Breast epithelium (tissue), 4 donors: ENCODE measurements around the gene SLC35A3. TPM values are rescaled to one million over a fixed set of nuclear protein-coding genes. Genes with fewer than 3 reads are reported as not detected.
A peak's percentile ranks its signal among the peaks of the same experiment; 100 is the strongest.

Experiments used
- DNase-seq, 2 donors: peaks; one replicate each; pipeline ENCODE4 v3.0.0-alpha.2; 2019; ENCODE audit warnings: low spot score in 2 of 2
- H3K27ac ChIP-seq, 2 donors: fragments of 200-600 bp; sonication (generic) in 1 of 2; one replicate each; pipeline ENCODE4 v1.5.1; 2016 to 2019; ENCODE audit warnings: mild to moderate bottlenecking in 1 of 2
- H3K27me3 ChIP-seq, 2 donors: fragments of 200-600 bp; sonication (generic) in 1 of 2; one replicate each; pipeline versions ENCODE4 v1.5.1 to v1.6.0; 2017 to 2019; ENCODE audit warnings: control low read depth in 1 of 2, mild to moderate bottlenecking in 1 of 2
- H3K36me3 ChIP-seq: fragments of 200-600 bp; one replicate; pipeline ENCODE4 v1.5.1; 2019
- H3K4me1 ChIP-seq, 2 donors: fragments of 200-600 bp; sonication (generic); one replicate each; pipeline ENCODE4 v1.5.1; 2016 to 2019; ENCODE audit warnings: control low read depth in 1 of 2
- H3K4me3 ChIP-seq, 3 donors: fragments of 200-600 bp; sonication (generic); 1 replicate in 2 of 3; 2 replicates in 1 of 3; pipeline ENCODE4 v1.5.1; 2016 to 2019; ENCODE audit warnings: mild to moderate bottlenecking in 3 of 3, moderate library complexity in 2 of 3
- H3K9me3 ChIP-seq, 2 donors: fragments of 200-600 bp; sonication (generic) in 1 of 2; one replicate each; pipeline ENCODE4 v1.5.1; 2016 to 2019; ENCODE audit warnings: control low read depth in 1 of 2
- POLR2A ChIP-seq: fragments of 450-650 bp; IDR thresholded peaks from one replicate; pipeline ENCODE4 v1.6.1; 2016; ENCODE audit warnings: antibody characterized with exemption, mild to moderate bottlenecking, moderate library complexity
- POLR2AphosphoS5 ChIP-seq, 3 donors: sonication (generic); formaldehyde crosslinking; IDR thresholded peaks; one replicate each; pipeline ENCODE4 v1.6.1; 2017; ENCODE audit warnings: antibody characterized with exemption in 3 of 3
- intact Hi-C: fragments of 100-400 bp; cut with DNase I; formaldehyde crosslinking; loops from one replicate; pipeline ENCODE4 v1.15.1; 2023; ENCODE audit warnings: low total_unique reads
- total RNA-seq, 3 donors: library from RNA; depleted of rRNA; stranded (reverse); fragments of >200 nt; gene quantifications; one replicate each; pipeline ENCODE4 v1.1.0, GENCODE V29; 2016
- TF ChIP-seq, protein P1 (sequence below), 3 donors: fragments of 450-650 bp; IDR thresholded peaks; one replicate each; pipeline ENCODE4 v1.5.1; 2016 to 2017; ENCODE audit warnings: antibody characterized with exemption in 3 of 3, mild to moderate bottlenecking in 3 of 3, moderate library complexity in 3 of 3

The SLC35A3 gene
- total RNA-seq, 3 donors from 2014 or later = 31.8 to 41.7 (median 36.5) TPM

DNA sequence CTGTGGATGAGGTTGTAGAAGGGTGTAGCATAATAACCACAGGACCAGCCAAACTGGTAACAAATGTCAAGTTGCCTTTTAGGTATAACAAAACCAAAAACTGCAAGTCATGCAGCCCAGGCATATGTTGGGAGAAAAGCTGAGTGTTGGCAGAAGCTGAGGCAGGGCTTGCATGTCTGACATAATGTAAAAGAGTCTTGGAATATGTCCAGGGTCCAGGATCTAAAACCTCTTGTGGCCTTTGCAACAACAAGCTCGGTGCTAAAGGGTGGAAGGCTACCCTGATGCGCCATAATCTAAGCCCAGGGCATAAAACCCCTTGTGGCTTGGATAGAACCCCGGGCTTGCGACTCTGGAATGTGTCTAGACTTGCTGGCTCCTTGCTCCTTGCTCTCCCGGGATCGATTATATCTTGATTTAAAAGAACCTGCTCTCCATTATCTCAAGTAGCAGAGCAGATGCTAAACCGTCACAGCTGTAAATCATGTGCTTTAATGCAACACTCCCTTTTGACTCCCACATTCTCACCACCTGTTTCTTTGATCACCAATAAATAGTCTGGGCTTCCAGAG, 26.5 kb upstream of the SLC35A3 start:
- no peaks in the 10 kb centered on the region for H3K4me1 ChIP-seq
- no peaks in the 10 kb centered on the region for H3K9me3 ChIP-seq
- H3K27me3 ChIP-seq = no peaks in the 10 kb centered on the region
- intact Hi-C loops = no loop called here
- peak overlapping the region in 1 of 2 donors; percentile 20 for H3K27ac ChIP-seq
- TF ChIP-seq POLR2A (no peak), POLR2AphosphoS5 (IDR thresholded peaks at IDR 0.05) (no peak)
- TF ChIP-seq, protein P1, sequence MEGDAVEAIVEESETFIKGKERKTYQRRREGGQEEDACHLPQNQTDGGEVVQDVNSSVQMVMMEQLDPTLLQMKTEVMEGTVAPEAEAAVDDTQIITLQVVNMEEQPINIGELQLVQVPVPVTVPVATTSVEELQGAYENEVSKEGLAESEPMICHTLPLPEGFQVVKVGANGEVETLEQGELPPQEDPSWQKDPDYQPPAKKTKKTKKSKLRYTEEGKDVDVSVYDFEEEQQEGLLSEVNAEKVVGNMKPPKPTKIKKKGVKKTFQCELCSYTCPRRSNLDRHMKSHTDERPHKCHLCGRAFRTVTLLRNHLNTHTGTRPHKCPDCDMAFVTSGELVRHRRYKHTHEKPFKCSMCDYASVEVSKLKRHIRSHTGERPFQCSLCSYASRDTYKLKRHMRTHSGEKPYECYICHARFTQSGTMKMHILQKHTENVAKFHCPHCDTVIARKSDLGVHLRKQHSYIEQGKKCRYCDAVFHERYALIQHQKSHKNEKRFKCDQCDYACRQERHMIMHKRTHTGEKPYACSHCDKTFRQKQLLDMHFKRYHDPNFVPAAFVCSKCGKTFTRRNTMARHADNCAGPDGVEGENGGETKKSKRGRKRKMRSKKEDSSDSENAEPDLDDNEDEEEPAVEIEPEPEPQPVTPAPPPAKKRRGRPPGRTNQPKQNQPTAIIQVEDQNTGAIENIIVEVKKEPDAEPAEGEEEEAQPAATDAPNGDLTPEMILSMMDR (IDR thresholded peaks at IDR 0.05) = no peak
- H3K4me3 ChIP-seq = no peak overlapping the region
- no peak for DNase-seq
- no peaks in the 10 kb centered on the region for H3K36me3 ChIP-seq

DNA sequence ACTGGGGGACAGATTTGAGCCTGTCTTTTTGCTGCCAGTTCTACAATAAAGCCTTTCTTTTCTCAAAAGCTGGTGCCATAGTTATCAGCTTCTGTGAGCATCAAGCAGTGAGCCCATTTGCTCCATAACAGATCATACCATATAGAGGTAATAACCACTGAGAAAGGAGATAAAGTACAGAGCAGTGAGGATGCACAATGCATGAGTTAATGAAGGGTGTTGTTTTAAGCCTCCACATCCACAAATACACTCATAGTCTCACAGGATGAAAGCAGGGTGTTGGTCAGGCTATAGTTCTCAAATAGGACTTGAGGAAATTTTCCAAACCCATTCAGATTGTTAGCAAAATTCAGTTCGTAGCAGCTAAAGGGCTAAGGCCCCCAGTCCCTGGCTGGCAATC, 25.6 kb upstream of the SLC35A3 start:
- H3K27ac ChIP-seq = no peak overlapping the region
- no peaks in the 10 kb centered on the region for H3K27me3 ChIP-seq
- TF ChIP-seq POLR2AphosphoS5 (IDR thresholded peaks at IDR 0.05) (no peak), POLR2A (no peak)
- TF ChIP-seq, protein P1 (IDR thresholded peaks at IDR 0.05) = no peak
- no peaks in the 10 kb centered on the region for H3K9me3 ChIP-seq
- intact Hi-C loops = no loop called here
- DNase-seq = no peak
- H3K36me3 ChIP-seq = no peaks in the 10 kb centered on the region
- H3K4me1 ChIP-seq = no peaks in the 10 kb centered on the region
- no peak overlapping the region for H3K4me3 ChIP-seq

DNA sequence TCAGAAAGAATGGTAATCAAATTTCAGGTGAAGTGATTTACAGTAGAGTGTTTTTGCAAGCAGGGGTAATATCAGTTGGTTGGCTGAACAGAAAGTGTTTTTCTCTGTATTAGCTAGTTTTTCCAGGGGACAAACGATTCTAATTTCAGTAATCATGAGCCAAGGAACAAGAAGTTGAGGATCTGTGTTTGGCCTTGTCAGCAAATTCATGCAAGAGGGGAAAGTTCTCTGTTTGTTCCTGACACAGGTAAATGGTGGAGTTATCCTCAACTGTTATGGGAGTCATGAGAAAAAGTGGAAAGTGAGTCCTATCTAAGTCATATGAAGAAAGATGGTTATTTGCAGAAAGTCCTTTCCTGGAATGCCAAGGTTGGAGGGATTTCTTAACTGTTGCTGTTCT, 24.6 kb upstream of the SLC35A3 start:
- H3K36me3 ChIP-seq = no peaks in the 10 kb centered on the region
- H3K27me3 ChIP-seq = no peaks in the 10 kb centered on the region
- H3K4me3 ChIP-seq = no peak overlapping the region
- H3K9me3 ChIP-seq = no peaks in the 10 kb centered on the region
- TF ChIP-seq, protein P1 (IDR thresholded peaks at IDR 0.05) = no peak
- TF ChIP-seq POLR2AphosphoS5 (IDR thresholded peaks at IDR 0.05) (no peak), POLR2A (no peak)
- intact Hi-C loops = no loop called here
- H3K4me1 ChIP-seq = no peaks in the 10 kb centered on the region
- DNase-seq = no peak
- no peak overlapping the region for H3K27ac ChIP-seq

DNA sequence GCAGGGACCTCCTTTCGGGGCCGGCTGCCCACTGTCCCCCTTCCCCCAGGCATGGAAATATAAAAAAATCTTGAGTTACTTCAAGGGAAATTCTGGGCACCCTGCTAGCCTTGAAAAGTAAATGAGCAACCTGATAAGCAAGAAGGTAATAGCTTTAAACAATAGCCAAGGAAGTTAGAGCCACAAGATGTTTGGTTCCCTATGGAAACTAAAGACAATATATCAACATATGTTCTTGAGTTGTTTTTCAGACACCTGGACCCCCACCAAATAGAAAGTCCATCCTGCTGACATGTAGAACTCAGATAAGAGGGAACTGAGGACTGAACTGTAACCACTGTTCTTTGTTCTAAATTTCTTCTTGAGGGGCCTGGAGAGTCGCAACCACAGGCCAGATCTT, 19.3 kb upstream of the SLC35A3 start:
- intact Hi-C loops = no loop called here
- Histone ChIP-seq H3K36me3 (no peaks in the 10 kb centered on the region), H3K27me3 (no peaks in the 10 kb centered on the region), H3K4me1 (no peaks in the 10 kb centered on the region), H3K4me3 (no peak overlapping the region), H3K27ac (no peak overlapping the region), H3K9me3 (peaks cover 0 to 5% of the 10 kb centered on the region in 2 donors)
- no peak for DNase-seq
- TF ChIP-seq POLR2AphosphoS5 (IDR thresholded peaks at IDR 0.05) (no peak), POLR2A (no peak)
- TF ChIP-seq, protein P1 (IDR thresholded peaks at IDR 0.05) = no peak

DNA sequence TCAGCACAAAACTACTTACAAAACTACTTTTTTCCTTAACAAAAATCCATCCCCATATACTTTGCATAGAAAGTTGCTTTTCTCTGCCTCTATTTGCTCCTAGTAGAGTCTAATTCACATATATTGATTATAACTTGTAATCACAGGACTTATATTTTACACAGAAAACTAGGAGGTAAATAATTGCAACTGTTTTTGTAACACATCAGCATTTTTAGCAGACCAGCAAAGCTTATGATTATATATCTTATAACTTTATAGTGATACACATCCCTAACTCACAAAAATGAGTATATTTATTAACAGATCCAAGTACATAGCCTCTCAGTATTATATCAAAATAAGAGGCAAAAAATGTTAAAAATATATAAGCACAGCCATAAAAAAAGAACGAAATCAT, 17.3 kb upstream of the SLC35A3 start:
- intact Hi-C loops = no loop called here
- DNase-seq = no peak
- no peaks in the 10 kb centered on the region for H3K4me1 ChIP-seq
- peaks cover 0 to 5% of the 10 kb centered on the region in 2 donors for H3K9me3 ChIP-seq
- H3K4me3 ChIP-seq = no peak overlapping the region
- no peaks in the 10 kb centered on the region for H3K27me3 ChIP-seq
- no peak for TF ChIP-seq POLR2A
- TF ChIP-seq, protein P1 (IDR thresholded peaks at IDR 0.05) = no peak
- TF ChIP-seq POLR2AphosphoS5 (IDR thresholded peaks at IDR 0.05) = no peak
- no peak overlapping the region for H3K27ac ChIP-seq
- H3K36me3 ChIP-seq = no peaks in the 10 kb centered on the region
